Measurements from ENCODE around the gene CCDC40. TPM values are rescaled to one million over a fixed set of nuclear protein-coding genes. Genes with fewer than 3 reads are reported as not detected.

Gene CCDC40
- total and polyA plus RNA-seq, 2 of the 13 experiments (the other 11 are each of a cell fraction or from before 2014, with no cell fraction given) = 4.1 to 5.5 TPM

DNA sequence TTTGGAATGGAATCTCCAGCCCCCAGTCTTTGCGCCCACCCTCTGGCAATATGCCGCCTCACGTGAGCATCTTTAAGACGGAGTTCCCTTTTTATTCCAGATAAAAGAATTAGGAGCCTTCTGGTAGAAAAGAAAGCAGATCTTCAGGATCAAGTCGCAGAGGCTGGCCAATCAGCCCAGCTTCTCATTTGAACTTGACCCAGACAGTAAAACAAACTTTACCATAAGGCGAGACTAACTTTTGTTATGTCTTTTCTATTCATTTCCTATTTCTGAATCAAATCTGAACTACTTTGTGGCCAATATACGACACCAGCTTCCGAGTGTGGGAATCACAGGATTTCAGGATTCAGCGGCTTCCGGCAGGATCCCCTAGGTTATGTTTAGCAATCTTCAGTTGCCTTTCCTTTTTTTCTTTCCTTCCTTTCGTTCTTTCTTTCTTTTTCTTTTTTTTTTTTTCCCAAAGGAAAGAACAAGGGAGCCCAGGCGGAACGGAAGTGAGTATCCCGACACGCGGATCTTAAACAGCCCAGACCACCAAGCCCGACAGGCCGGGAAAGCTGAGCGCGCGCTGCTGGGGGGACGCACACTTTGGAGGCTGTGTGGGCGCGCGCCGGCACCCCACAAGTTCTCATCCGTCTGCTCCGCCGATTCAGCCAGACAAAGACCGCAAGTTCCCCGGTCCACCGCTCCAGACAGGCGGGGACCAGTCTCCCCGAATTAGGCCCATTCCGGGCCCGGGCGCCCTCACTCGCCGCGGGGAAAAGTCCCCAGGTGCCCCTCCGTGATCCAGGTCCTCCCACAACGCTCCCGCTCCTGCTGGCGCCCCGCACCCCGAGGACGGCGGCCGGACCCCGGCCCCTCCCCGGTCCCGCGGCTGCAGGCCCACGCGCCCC, 1.4 kb upstream of the CCDC40 start (continued):
- TF ChIP-seq, protein P1, sequence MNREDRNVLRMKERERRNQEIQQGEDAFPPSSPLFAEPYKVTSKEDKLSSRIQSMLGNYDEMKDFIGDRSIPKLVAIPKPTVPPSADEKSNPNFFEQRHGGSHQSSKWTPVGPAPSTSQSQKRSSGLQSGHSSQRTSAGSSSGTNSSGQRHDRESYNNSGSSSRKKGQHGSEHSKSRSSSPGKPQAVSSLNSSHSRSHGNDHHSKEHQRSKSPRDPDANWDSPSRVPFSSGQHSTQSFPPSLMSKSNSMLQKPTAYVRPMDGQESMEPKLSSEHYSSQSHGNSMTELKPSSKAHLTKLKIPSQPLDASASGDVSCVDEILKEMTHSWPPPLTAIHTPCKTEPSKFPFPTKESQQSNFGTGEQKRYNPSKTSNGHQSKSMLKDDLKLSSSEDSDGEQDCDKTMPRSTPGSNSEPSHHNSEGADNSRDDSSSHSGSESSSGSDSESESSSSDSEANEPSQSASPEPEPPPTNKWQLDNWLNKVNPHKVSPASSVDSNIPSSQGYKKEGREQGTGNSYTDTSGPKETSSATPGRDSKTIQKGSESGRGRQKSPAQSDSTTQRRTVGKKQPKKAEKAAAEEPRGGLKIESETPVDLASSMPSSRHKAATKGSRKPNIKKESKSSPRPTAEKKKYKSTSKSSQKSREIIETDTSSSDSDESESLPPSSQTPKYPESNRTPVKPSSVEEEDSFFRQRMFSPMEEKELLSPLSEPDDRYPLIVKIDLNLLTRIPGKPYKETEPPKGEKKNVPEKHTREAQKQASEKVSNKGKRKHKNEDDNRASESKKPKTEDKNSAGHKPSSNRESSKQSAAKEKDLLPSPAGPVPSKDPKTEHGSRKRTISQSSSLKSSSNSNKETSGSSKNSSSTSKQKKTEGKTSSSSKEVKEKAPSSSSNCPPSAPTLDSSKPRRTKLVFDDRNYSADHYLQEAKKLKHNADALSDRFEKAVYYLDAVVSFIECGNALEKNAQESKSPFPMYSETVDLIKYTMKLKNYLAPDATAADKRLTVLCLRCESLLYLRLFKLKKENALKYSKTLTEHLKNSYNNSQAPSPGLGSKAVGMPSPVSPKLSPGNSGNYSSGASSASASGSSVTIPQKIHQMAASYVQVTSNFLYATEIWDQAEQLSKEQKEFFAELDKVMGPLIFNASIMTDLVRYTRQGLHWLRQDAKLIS (CRISPR knock-in tag; IDR thresholded peaks at IDR 0.05) = no peak
- TF ChIP-seq ZNF337 (CRISPR knock-in tag; IDR thresholded peaks at IDR 0.05; ENCODE audit: borderline replicate concordance, low read depth) (no peak), GATAD2A (CRISPR knock-in tag; IDR thresholded peaks at IDR 0.05) (peak; percentile 44; the same call in 1 of the 2 replicates), CBX5 (CRISPR knock-in tag; IDR thresholded peaks at IDR 0.05; ENCODE audit: borderline replicate concordance) (no peak), IRF2 (CRISPR knock-in tag; IDR thresholded peaks at IDR 0.05) (no peak), ZSCAN12 (CRISPR knock-in tag; IDR thresholded peaks at IDR 0.05) (no peak), ARID2 (CRISPR knock-in tag; IDR thresholded peaks at IDR 0.05; ENCODE audit: borderline replicate concordance) (no peak), MBNL3 (CRISPR knock-in tag; conservative IDR thresholded peaks at IDR 0.05) (no peak), HNRNPK (IDR thresholded peaks at IDR 0.05; ENCODE audit: low read depth, low read length, poor library complexity, severe bottlenecking) (no peak), ZFP36 (IDR thresholded peaks at IDR 0.05; ENCODE audit: borderline replicate concordance, low read depth, low read length, partially characterized antibody) (no peak), HOXA7 (CRISPR knock-in tag; IDR thresholded peaks at IDR 0.05) (no peak), GATAD1 (CRISPR knock-in tag; IDR thresholded peaks at IDR 0.05) (no peak), NR2C2 (CRISPR knock-in tag; IDR thresholded peaks at IDR 0.05; ENCODE audit: borderline replicate concordance) (no peak), ZNF468 (CRISPR knock-in tag; IDR thresholded peaks at IDR 0.05) (no peak), NFE2 (CRISPR knock-in tag; IDR thresholded peaks at IDR 0.05) (no peak), ARNTL (CRISPR knock-in tag; IDR thresholded peaks at IDR 0.05) (0 out of 2 replicates have a peak, but pooled peaks have one; percentile 14), ZNF317 (CRISPR knock-in tag; IDR thresholded peaks at IDR 0.05) (no peak)
- TF ChIP-seq, protein P2, sequence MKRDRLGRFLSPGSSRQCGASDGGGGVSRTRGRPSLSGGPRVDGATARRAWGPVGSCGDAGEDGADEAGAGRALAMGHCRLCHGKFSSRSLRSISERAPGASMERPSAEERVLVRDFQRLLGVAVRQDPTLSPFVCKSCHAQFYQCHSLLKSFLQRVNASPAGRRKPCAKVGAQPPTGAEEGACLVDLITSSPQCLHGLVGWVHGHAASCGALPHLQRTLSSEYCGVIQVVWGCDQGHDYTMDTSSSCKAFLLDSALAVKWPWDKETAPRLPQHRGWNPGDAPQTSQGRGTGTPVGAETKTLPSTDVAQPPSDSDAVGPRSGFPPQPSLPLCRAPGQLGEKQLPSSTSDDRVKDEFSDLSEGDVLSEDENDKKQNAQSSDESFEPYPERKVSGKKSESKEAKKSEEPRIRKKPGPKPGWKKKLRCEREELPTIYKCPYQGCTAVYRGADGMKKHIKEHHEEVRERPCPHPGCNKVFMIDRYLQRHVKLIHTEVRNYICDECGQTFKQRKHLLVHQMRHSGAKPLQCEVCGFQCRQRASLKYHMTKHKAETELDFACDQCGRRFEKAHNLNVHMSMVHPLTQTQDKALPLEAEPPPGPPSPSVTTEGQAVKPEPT (CRISPR knock-in tag; IDR thresholded peaks at IDR 0.05; ENCODE audit: low read depth) = no peak
- TF ChIP-seq, protein P3, sequence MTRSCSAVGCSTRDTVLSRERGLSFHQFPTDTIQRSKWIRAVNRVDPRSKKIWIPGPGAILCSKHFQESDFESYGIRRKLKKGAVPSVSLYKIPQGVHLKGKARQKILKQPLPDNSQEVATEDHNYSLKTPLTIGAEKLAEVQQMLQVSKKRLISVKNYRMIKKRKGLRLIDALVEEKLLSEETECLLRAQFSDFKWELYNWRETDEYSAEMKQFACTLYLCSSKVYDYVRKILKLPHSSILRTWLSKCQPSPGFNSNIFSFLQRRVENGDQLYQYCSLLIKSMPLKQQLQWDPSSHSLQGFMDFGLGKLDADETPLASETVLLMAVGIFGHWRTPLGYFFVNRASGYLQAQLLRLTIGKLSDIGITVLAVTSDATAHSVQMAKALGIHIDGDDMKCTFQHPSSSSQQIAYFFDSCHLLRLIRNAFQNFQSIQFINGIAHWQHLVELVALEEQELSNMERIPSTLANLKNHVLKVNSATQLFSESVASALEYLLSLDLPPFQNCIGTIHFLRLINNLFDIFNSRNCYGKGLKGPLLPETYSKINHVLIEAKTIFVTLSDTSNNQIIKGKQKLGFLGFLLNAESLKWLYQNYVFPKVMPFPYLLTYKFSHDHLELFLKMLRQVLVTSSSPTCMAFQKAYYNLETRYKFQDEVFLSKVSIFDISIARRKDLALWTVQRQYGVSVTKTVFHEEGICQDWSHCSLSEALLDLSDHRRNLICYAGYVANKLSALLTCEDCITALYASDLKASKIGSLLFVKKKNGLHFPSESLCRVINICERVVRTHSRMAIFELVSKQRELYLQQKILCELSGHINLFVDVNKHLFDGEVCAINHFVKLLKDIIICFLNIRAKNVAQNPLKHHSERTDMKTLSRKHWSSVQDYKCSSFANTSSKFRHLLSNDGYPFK (CRISPR knock-in tag; IDR thresholded peaks at IDR 0.05; ENCODE audit: borderline replicate concordance) = no peak
